Memory B cell (primary cell): ENCODE measurements around the gene GFPT1.

Source experiments
- ATAC-seq: fragments of 150-1000 bp; cut with Tn5 transposase; 2 replicates; pipeline ENCODE4 v1.10.0; 2021; ENCODE audit warnings: low read depth, mild to moderate bottlenecking, moderate library complexity
- DNase-seq, 2 donors: peaks; one replicate each; pipeline ENCODE4 v3.0.0; 2022; ENCODE audit warnings: low spot score in 2 of 2
- H3K27ac Mint-ChIP-seq: one replicate; pipeline ENCODE4 v1.8.0; 2022; ENCODE audit warnings: mild to moderate bottlenecking, moderate library complexity, mixed read lengths
- H3K27me3 Mint-ChIP-seq: one replicate; pipeline ENCODE4 v1.8.0; 2022; ENCODE audit warnings: mixed read lengths
- H3K36me3 Mint-ChIP-seq: one replicate; pipeline ENCODE4 v1.8.0; 2022; ENCODE audit warnings: mild to moderate bottlenecking, mixed read lengths
- H3K4me1 Mint-ChIP-seq: one replicate; pipeline ENCODE4 v1.8.0; 2022; ENCODE audit warnings: mixed read lengths
- H3K4me3 Mint-ChIP-seq: one replicate; pipeline ENCODE4 v1.8.0; 2022; ENCODE audit warnings: mild to moderate bottlenecking, moderate library complexity, mixed read lengths
- H3K9me3 Mint-ChIP-seq: one replicate; pipeline ENCODE4 v1.8.0; 2022; ENCODE audit warnings: mixed read lengths

GFPT1 gene

DNA sequence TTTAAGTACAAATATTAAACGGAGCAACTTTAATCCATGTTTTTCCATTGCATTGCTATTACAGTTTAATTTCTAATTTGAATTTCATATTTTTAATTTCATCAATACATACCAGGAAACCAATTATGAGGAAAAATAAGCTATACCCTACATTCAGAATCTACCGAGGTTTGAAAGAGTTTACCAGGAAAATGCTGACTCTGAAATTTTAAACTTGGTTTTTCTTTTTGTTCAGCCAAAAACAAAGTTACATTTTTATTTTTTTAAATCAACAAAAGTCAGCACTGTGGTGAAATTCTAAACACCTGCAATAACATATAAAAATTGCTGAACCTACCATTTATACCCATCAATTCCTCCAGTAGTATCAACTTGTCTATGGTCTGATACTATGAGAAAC lies 53.7 kb downstream of the GFPT1 start:
- H3K27me3 Mint-ChIP-seq = no peaks in the 10 kb centered on the region
- DNase-seq (no peak), ATAC-seq (no peak)
- H3K4me1 Mint-ChIP-seq = no peaks in the 10 kb centered on the region
- no peak overlapping the region for H3K27ac Mint-ChIP-seq
- no peak overlapping the region for H3K4me3 Mint-ChIP-seq
- H3K9me3 Mint-ChIP-seq = no peaks in the 10 kb centered on the region
- peaks cover 27% of the 10 kb centered on the region for H3K36me3 Mint-ChIP-seq

GRCh38 chr2:69330781-69331180 lies 56.2 kb downstream of the GFPT1 start:
- H3K4me3 Mint-ChIP-seq = no peak overlapping the region
- no peak overlapping the region for H3K27ac Mint-ChIP-seq
- H3K4me1 Mint-ChIP-seq = no peaks in the 10 kb centered on the region
- H3K27me3 Mint-ChIP-seq = no peaks in the 10 kb centered on the region
- ATAC-seq (no peak), DNase-seq (no peak)
- peaks cover 37% of the 10 kb centered on the region for H3K36me3 Mint-ChIP-seq
- H3K9me3 Mint-ChIP-seq = no peaks in the 10 kb centered on the region

DNA sequence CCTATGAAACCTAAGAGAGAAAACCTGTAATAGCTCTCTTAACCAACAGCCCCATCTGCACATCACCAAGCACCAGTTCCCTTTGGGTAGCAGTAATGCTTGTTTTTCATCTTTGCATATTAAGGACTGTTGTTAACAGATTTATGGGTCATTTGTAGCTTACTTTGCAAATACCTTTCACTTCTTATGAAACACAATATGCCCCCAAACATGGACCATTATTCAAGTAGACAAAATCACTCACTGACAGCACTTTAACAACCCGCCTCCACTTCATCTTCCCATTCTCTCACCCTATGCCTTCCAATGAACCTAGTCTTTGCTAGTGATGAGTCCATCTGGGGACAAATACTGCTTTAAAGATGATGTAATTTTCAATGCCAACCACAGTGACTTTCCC lies 64.4 kb downstream of the GFPT1 start:
- Mint-ChIP-seq H3K9me3 (peaks cover 2% of the 10 kb centered on the region), H3K36me3 (peaks cover 32% of the 10 kb centered on the region), H3K27me3 (no peaks in the 10 kb centered on the region), H3K27ac (no peak overlapping the region), H3K4me1 (no peaks in the 10 kb centered on the region), H3K4me3 (no peak overlapping the region)
- ATAC-seq (no peak), DNase-seq (no peak)

DNA sequence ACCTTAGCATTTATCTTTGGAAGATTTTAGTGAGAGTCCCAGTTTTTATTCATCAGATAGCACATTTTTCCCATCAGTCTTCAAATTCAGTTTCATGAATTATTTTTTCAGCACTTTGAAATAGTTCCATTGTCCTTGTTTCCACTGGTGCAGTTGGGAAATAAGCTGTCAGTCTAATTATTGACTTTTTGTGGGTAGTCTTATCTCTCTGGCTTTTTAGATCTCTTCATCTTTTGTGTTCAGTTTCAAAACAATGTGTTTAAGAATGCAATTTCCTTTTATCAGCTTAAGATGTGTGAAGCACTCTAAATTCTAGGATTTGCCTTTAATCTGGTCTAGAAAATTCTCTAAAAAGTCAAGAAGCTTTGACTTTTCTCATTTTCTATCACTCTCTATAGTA lies 70.5 kb downstream of the GFPT1 start:
- Mint-ChIP-seq H3K27ac (no peak overlapping the region), H3K4me1 (no peaks in the 10 kb centered on the region), H3K4me3 (no peak overlapping the region), H3K27me3 (no peaks in the 10 kb centered on the region), H3K36me3 (peaks cover 22% of the 10 kb centered on the region), H3K9me3 (peaks cover 10% of the 10 kb centered on the region)
- DNase-seq (no peak), ATAC-seq (no peak)

GRCh38 chr2:69315160-69315761 lies 71.8 kb downstream of the GFPT1 start:
- no peaks in the 10 kb centered on the region for H3K4me1 Mint-ChIP-seq
- no peak overlapping the region for H3K27ac Mint-ChIP-seq
- H3K27me3 Mint-ChIP-seq = no peaks in the 10 kb centered on the region
- ATAC-seq = no peak
- no peak overlapping the region for H3K4me3 Mint-ChIP-seq
- peaks cover 18% of the 10 kb centered on the region for H3K36me3 Mint-ChIP-seq
- peaks cover 10% of the 10 kb centered on the region for H3K9me3 Mint-ChIP-seq
- DNase-seq = no peak

DNA sequence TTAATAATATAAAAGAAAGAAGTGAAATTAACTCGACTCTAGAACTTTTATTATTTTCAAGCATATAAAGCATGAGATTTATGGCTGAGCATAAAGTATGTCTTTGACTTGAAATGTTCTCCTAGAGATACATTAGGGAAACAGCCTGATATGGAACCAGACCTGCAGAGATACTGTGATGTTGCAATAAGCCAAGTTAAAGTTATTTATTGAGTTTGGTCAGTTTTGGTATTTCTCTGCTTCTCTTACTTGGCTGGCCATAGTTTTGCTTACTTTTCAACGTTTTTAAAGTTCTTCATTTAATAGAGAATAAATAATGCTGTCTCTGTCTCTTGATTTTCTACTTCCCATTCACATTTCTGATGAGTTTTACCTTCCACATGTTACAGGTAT lies 76.0 kb downstream of the GFPT1 start:
- peaks cover 4% of the 10 kb centered on the region for H3K36me3 Mint-ChIP-seq
- no peaks in the 10 kb centered on the region for H3K27me3 Mint-ChIP-seq
- H3K27ac Mint-ChIP-seq = peak overlapping the region; percentile 76
- peaks cover 2% of the 10 kb centered on the region for H3K9me3 Mint-ChIP-seq
- H3K4me3 Mint-ChIP-seq = no peak overlapping the region
- DNase-seq (no peak), ATAC-seq (no peak)
- peaks cover 26% of the 10 kb centered on the region for H3K4me1 Mint-ChIP-seq

- H3K27ac Mint-ChIP-seq = peak overlapping the region; percentile 76
These were observed 76.7 kb downstream of the GFPT1 start for GRCh38 chr2:69310111-69311023.

GRCh38 chr2:69309351-69310110 lies 77.5 kb downstream of the GFPT1 start:
- H3K36me3 Mint-ChIP-seq = peaks cover 4% of the 10 kb centered on the region
- H3K27ac Mint-ChIP-seq = peak overlapping the region; percentile 76
- no peaks in the 10 kb centered on the region for H3K27me3 Mint-ChIP-seq
- peaks cover 28% of the 10 kb centered on the region for H3K4me1 Mint-ChIP-seq
- ATAC-seq (peak; percentile 24), DNase-seq (no peak)
- H3K4me3 Mint-ChIP-seq = peak overlapping the region; percentile 4
- peaks cover 2% of the 10 kb centered on the region for H3K9me3 Mint-ChIP-seq

More at GRCh38 chr2:69310111-69311023, 76.7 kb downstream of the GFPT1 start:
- no peak for DNase-seq
- Mint-ChIP-seq H3K9me3 (peaks cover 2% of the 10 kb centered on the region), H3K4me1 (peaks cover 28% of the 10 kb centered on the region), H3K4me3 (no peak overlapping the region), H3K36me3 (peaks cover 4% of the 10 kb centered on the region), H3K27me3 (no peaks in the 10 kb centered on the region)
- ATAC-seq = no peak

DNA sequence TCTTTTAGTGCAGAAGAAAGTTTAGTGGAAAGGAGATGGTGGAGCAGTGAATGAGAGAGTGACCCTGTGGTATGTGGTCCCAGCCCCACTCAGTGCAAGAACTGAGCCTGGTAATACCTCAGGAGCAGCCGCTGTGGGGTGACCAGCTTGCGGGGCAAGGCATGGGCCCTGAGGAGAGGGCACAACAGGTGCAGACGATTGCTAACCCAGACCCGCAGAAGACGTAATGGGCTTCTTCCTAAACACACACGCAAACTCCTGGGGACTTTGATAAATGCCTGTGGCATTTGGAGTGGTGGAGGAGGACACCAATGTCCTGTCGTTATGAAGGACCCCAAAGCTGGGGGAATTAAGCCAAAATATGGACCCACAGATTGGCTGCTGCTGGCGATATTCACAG lies 78.7 kb downstream of the GFPT1 start:
- DNase-seq (no peak), ATAC-seq (no peak)
- H3K36me3 Mint-ChIP-seq = peaks cover 5% of the 10 kb centered on the region
- peaks cover 5% of the 10 kb centered on the region for H3K27me3 Mint-ChIP-seq
- peak overlapping the region; percentile 76 for H3K27ac Mint-ChIP-seq
- H3K4me1 Mint-ChIP-seq = peaks cover 28% of the 10 kb centered on the region
- peaks cover 2% of the 10 kb centered on the region for H3K9me3 Mint-ChIP-seq
- H3K4me3 Mint-ChIP-seq = no peak overlapping the region

- DNase-seq = no peak
- Mint-ChIP-seq H3K9me3 (no peaks in the 10 kb centered on the region), H3K27ac (no peak overlapping the region)
These were observed 79.4 kb downstream of the GFPT1 start for GRCh38 chr2:69307579-69308064.

DNA sequence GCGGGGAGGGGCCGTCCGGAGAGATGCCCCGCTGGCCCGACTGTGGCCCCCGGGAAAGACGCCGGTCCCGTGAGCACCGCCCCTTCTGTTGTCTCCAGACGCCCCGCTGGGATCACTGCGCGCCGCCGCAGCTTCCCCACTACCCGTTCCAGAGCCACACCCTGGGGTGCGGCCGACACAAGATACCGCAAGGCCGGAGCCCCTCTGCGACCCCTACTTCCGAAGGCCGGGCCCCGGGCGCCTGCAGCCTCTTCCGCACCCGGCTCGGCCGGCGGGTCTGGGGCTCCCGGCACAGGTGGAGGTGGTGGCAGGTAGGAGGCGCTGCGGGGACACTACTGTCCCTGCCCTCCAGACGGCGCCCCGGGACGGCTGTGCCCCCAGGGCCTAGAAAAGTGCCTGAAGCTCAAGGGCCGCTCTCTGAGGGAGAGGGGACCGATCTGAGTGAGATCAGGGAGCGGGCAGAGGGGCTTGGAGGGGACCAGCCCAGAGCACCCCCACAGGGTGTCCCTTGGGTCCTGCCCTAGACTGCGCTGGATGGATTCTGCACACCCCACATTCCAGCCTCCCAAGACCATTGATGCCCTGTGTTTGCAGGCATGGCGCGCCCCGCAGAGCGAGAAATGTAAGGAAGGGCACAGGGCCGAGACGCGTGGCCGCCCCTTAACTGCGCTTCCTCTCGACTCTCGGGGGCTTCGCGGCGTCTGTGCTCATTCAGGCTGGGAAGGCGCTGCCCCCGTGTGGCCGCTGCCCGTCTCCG lies 80.0 kb downstream of the GFPT1 start:
- peak overlapping the region; percentile 80 for H3K4me3 Mint-ChIP-seq
- no peaks in the 10 kb centered on the region for H3K9me3 Mint-ChIP-seq
- peak; percentile 60 to 70 for DNase-seq
- H3K4me1 Mint-ChIP-seq = peaks cover 28% of the 10 kb centered on the region
- H3K27ac Mint-ChIP-seq = no peak overlapping the region
- ATAC-seq = peak; percentile 72
- peaks cover 7% of the 10 kb centered on the region for H3K27me3 Mint-ChIP-seq
- peaks cover 3% of the 10 kb centered on the region for H3K36me3 Mint-ChIP-seq

More at GRCh38 chr2:69307579-69308064, 79.4 kb downstream of the GFPT1 start:
- peaks cover 3% of the 10 kb centered on the region for H3K36me3 Mint-ChIP-seq
- ATAC-seq = peak; percentile 82
- peaks cover 7% of the 10 kb centered on the region for H3K27me3 Mint-ChIP-seq
- H3K4me1 Mint-ChIP-seq = peaks cover 28% of the 10 kb centered on the region
- H3K4me3 Mint-ChIP-seq = peak overlapping the region; percentile 80

DNA sequence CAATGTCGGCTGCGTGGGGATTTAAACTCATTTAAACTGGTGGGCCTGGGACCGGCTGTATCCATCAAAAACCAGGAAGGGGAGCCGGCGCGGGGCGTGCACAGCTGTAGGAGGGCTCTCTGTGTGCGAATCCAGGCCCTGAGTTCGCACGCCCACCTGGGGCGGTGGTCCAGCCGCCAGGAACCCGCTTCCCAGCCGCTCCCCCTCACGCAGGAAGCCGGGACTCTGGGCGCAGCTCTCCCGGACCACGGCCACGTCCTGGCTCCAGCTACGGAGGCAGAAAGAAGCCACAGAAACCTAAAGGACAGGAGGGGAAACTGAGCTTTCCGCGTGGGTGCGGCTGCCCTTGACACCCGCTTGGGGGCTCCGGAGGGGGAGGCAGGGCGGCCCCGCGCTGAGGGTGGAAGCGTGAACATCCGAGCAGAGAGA lies 80.6 kb downstream of the GFPT1 start:
- DNase-seq = no peak
- H3K9me3 Mint-ChIP-seq = no peaks in the 10 kb centered on the region
- no peak for ATAC-seq
- H3K27ac Mint-ChIP-seq = no peak overlapping the region
- peaks cover 28% of the 10 kb centered on the region for H3K4me1 Mint-ChIP-seq
- H3K27me3 Mint-ChIP-seq = peaks cover 7% of the 10 kb centered on the region
- peaks cover 3% of the 10 kb centered on the region for H3K36me3 Mint-ChIP-seq
- peak overlapping the region; percentile 80 for H3K4me3 Mint-ChIP-seq

GRCh38 chr2:69305712-69306392 lies 81.2 kb downstream of the GFPT1 start:
- Mint-ChIP-seq H3K27me3 (peaks cover 7% of the 10 kb centered on the region), H3K9me3 (no peaks in the 10 kb centered on the region), H3K36me3 (peaks cover 3% of the 10 kb centered on the region), H3K4me1 (peaks cover 28% of the 10 kb centered on the region), H3K27ac (no peak overlapping the region), H3K4me3 (peak overlapping the region; percentile 80)
- DNase-seq (no peak), ATAC-seq (no peak)
